Colonic mucosa (tissue), 4 donors: ENCODE measurements around the gene TUBGCP2. TPM values are rescaled to one million over a fixed set of nuclear protein-coding genes. Genes with fewer than 3 reads are reported as not detected.

Experiments
- DNase-seq: peaks from one replicate; pipeline ENCODE4 v3.0.0-alpha.2; 2020
- H3K27ac ChIP-seq: fragments of 200-600 bp; one replicate; pipeline ENCODE4 v1.8.0; 2021
- H3K27me3 ChIP-seq: fragments of 200-600 bp; one replicate; pipeline ENCODE4 v1.8.0; 2021
- H3K36me3 ChIP-seq: fragments of 200-600 bp; one replicate; pipeline ENCODE4 v1.8.0; 2021
- H3K4me1 ChIP-seq: fragments of 200-600 bp; one replicate; pipeline ENCODE4 v1.8.0; 2021; ENCODE audit warnings: mild to moderate bottlenecking
- H3K4me3 ChIP-seq: fragments of 200-600 bp; one replicate; pipeline ENCODE4 v1.8.0; 2021
- H3K9ac ChIP-seq, 2 donors: one replicate each; pipeline ENCODE4 v1.7.0; 2013; ENCODE audit warnings: control low read depth in 2 of 2, low read depth in 2 of 2, low read length in 2 of 2
- H3K9me3 ChIP-seq: fragments of 200-600 bp; one replicate; pipeline ENCODE4 v1.8.0; 2021
- intact Hi-C: fragments of 100-400 bp; cut with DNase I; formaldehyde crosslinking; loops from one replicate; pipeline ENCODE4 v1.14.1; 2022
- total RNA-seq, 2 donors: library from RNA; stranded (reverse); fragmentation: NEBNext Ultra II Directional in 1 of 2; extraction: Animal tissue kit (Norgen Biotek cat#: 25700) in 1 of 2; gene quantifications; one replicate each; pipeline ENCODE4 v1.2.1, GENCODE V29; 2021
- TF ChIP-seq, protein P1 (sequence below): fragments of 200-600 bp; IDR thresholded peaks from one replicate; pipeline ENCODE4 v1.8.0; 2022; ENCODE audit warnings: antibody characterized with exemption, mild to moderate bottlenecking
- donor health status: healthy.
- donor health status: DM: no; HTN: no; CAD: no.
- donor health status: DM: no; HTN: no; CAD: no.

Gene TUBGCP2
- total RNA-seq, 2 donors from 2014 or later, result 64.7 to 67.5 TPM

DNA sequence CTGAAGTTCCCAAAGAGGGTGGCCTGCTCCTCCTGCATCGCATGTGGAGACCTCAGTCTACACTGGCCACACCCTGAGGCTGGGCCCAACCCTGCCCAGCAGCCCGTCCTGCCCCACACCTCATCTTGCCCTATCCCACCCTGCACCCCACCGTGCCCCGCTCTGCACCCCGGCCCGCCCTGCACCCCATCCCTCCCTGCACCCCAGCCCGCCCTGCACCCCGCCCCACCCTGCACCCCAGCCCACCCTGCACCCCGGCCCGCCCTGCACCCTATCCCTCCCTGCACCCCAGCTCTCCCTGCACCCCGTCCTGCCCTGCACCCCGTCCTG lies 56.5 kb downstream of the TUBGCP2 start:
- DNase-seq, result no peak
- Histone ChIP-seq H3K4me3 (no peak overlapping the region), H3K9me3 (no peaks in the 10 kb centered on the region), H3K4me1 (peaks cover 1% of the 10 kb centered on the region), H3K36me3 (no peaks in the 10 kb centered on the region), H3K27ac (no peak overlapping the region), H3K27me3 (peaks cover 11% of the 10 kb centered on the region), H3K9ac (no peak overlapping the region)
- intact Hi-C loops, result no loop called here
- TF ChIP-seq, protein P1, sequence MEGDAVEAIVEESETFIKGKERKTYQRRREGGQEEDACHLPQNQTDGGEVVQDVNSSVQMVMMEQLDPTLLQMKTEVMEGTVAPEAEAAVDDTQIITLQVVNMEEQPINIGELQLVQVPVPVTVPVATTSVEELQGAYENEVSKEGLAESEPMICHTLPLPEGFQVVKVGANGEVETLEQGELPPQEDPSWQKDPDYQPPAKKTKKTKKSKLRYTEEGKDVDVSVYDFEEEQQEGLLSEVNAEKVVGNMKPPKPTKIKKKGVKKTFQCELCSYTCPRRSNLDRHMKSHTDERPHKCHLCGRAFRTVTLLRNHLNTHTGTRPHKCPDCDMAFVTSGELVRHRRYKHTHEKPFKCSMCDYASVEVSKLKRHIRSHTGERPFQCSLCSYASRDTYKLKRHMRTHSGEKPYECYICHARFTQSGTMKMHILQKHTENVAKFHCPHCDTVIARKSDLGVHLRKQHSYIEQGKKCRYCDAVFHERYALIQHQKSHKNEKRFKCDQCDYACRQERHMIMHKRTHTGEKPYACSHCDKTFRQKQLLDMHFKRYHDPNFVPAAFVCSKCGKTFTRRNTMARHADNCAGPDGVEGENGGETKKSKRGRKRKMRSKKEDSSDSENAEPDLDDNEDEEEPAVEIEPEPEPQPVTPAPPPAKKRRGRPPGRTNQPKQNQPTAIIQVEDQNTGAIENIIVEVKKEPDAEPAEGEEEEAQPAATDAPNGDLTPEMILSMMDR, result no peak

DNA sequence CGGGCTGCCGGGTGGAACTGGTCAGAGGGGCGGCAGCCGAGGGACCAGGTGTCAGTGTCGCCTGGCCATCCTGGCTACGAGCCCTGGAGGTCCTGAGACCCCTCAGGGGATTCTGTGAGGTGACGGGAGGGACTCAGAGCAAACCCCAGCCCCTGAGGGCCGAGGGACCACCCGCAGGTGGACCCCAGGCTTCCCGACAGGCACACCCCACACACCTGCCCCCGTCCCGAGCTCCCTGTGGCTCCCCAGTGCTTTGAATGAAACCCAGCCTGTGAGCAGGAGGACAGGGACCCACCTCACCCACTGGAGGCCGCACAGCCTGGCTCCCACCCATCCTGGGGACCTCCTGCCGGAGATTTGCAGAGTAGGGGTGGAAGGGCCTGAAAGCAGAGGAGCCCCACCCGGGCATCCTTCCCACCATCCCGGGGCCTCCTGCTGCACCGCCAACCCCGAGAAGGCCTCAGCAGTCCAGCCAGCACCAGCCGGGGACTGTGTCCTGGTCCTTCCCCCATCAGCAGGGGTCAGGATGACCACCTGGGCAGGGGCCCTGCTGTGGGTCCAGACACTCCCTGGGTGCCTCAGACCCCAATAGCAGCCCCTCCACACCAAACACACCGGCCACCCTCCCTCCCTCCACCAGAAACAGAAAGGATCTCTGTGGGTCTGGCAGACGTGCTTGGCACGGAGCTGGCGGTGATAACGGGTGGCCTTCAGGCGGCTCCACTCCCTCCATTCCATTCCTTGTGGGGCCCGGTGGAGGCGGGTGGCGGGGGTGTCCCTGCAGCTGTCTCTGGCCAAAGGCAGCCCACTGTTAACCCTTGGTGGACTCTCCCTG lies 57.1 kb downstream of the TUBGCP2 start:
- no peak for DNase-seq
- Histone ChIP-seq H3K36me3 (no peaks in the 10 kb centered on the region), H3K9me3 (no peaks in the 10 kb centered on the region), H3K27me3 (peaks cover 17% of the 10 kb centered on the region), H3K4me3 (no peak overlapping the region), H3K4me1 (no peaks in the 10 kb centered on the region), H3K27ac (no peak overlapping the region), H3K9ac (no peak overlapping the region)
- TF ChIP-seq, protein P1, result no peak
- intact Hi-C loops, result no loop called here

DNA sequence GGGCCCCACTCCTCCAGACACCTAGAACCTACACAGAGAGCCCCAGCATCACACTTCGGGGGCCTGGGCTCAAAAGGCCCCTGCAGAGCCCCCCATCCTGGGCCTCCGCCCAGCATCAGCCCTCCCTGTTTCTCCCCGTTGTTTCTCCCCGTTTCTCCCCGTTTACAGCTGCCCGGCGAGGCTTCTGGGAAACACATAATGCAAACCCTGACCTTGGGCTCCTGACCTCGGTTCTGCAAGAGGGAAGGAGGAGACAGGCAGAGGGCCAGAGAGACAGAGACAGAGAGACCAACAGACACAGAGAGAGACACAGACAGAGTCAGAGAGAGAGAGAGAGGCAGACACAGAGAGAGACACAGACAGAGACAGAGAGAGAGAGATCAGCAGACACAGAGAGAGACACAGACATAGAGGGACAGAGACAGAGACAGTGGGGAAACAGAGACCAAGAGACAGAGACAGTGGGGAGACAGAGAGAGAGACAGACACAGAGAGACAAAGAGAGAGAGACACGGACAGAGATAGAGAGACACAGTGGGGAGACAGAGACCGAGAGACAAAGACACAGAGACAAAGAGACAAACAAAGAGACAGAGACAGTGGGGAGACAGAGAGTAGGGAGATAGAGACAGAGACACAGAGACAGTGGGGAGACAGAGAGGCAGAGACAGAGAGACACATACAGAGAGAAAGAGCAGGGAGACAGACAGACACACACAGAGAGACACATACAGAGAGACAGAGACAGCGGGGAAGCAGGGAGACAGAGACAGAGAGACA lies 58.5 kb downstream of the TUBGCP2 start:
- DNase-seq, result no peak
- no peak overlapping the region for H3K9ac ChIP-seq
- no peak overlapping the region for H3K27ac ChIP-seq
- H3K4me3 ChIP-seq, result no peak overlapping the region
- no peaks in the 10 kb centered on the region for H3K4me1 ChIP-seq
- TF ChIP-seq, protein P1, result no peak
- no peaks in the 10 kb centered on the region for H3K36me3 ChIP-seq
- peaks cover 21% of the 10 kb centered on the region for H3K27me3 ChIP-seq
- intact Hi-C loops, result no loop called here
- H3K9me3 ChIP-seq, result no peaks in the 10 kb centered on the region

DNA sequence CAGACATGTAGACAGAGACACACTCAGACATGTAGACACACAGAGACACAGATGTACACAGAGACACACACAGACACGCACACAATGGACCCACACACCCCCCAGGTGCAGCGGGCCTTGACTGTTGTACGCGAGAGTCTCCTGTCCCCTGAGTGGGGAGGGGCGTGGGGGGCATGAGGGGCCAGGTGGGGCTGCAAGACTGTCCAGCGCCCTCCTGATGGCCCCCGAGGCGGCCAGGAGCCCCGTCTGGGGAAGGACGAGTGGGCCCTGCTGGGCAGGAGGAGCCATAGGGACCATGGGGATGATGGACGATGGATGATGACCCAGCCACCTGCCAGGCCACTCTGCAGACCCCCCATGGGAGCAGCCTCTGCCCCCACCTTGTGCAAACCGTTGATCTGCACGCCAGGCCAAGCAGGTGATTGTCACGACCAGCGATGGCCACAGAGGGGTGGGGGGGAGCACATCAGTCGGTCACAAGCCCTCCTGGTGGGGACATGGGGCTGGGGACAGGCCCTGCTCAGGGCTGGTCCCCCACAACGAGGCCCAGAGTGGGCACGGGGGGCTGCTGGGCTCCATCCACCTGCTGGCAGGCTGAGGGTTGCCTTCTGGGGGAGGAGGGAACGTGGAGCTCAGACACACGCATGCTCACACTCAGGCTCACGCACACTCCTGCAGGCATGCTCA lies 59.4 kb downstream of the TUBGCP2 start:
- Histone ChIP-seq H3K36me3 (no peaks in the 10 kb centered on the region), H3K27me3 (peaks cover 21% of the 10 kb centered on the region), H3K9ac (no peak overlapping the region), H3K4me3 (no peak overlapping the region), H3K27ac (no peak overlapping the region), H3K9me3 (no peaks in the 10 kb centered on the region), H3K4me1 (no peaks in the 10 kb centered on the region)
- TF ChIP-seq, protein P1, result no peak
- intact Hi-C loops, result no loop called here
- no peak for DNase-seq

DNA sequence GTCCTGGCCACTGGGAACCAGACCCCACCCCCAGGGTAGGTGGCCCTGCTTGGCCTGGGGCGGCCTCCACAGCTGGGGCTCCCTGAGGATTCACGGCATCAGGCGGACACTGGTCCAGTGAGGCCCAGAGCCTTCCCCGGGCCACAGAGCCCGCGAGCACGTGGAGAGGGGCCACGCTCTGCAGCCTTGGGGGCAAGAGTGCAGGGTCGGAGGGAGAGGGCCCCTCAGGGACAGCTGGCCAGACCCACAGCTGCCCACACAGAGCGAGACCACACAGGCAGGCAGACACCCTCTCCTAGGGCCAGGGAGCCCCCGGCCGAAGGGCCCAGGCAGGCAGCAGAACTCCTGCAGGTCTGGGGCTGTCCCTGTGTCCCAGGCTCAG lies 60.3 kb downstream of the TUBGCP2 start:
- no peak overlapping the region for H3K27ac ChIP-seq
- TF ChIP-seq, protein P1, result no peak
- H3K9me3 ChIP-seq, result no peaks in the 10 kb centered on the region
- H3K27me3 ChIP-seq, result peaks cover 21% of the 10 kb centered on the region
- H3K9ac ChIP-seq, result no peak overlapping the region
- no peak for DNase-seq
- H3K4me1 ChIP-seq, result no peaks in the 10 kb centered on the region
- no peak overlapping the region for H3K4me3 ChIP-seq
- intact Hi-C loops, result no loop called here
- no peaks in the 10 kb centered on the region for H3K36me3 ChIP-seq
